Mesendoderm (in vitro differentiated cells): ENCODE results near the gene GALNS.

ENCODE experiments used
- DNase-seq: peaks from one replicate; pipeline ENCODE4 v3.0.0; 2013
- H2AK5ac ChIP-seq: 2 replicates; pipeline ENCODE4 v1.6.1; 2013; ENCODE audit warnings: low read length, inconsistent platforms
- H2BK120ac ChIP-seq: 2 replicates; pipeline ENCODE4 v1.6.1; 2013; ENCODE audit warnings: low read depth, mild to moderate bottlenecking, low read length, moderate library complexity, mixed read lengths
- H2BK15ac ChIP-seq: replicated peaks from 2 replicates; pipeline ENCODE4 v1.6.1; 2013; ENCODE audit warnings: low read depth, mild to moderate bottlenecking, moderate library complexity
- H2BK5ac ChIP-seq: 2 replicates; pipeline ENCODE4 v1.6.1; 2013; ENCODE audit warnings: low read length, inconsistent platforms
- H3K18ac ChIP-seq: 2 replicates; pipeline ENCODE4 v1.6.1; 2013; ENCODE audit warnings: mild to moderate bottlenecking, low read length, mixed read lengths
- H3K23ac ChIP-seq: one replicate; pipeline ENCODE4 v1.6.1; 2013; ENCODE audit warnings: low read length
- H3K27ac ChIP-seq: 2 replicates; pipeline ENCODE4 v1.5.1; 2013; ENCODE audit warnings: low read depth, mild to moderate bottlenecking, inconsistent platforms, low read length, moderate library complexity
- H3K27me3 ChIP-seq: 2 replicates; pipeline ENCODE4 v1.6.1; 2013; ENCODE audit warnings: low read length, control low read depth, mild to moderate bottlenecking, inconsistent platforms; ENCODE audit not compliant: insufficient read depth, poor library complexity
- H3K36me3 ChIP-seq: 2 replicates; pipeline ENCODE4 v1.6.1; 2013; ENCODE audit warnings: low read length, inconsistent platforms; ENCODE audit not compliant: control insufficient read depth, insufficient read depth
- H3K4ac ChIP-seq: one replicate; pipeline ENCODE4 v1.6.1; 2013; ENCODE audit warnings: low read depth, mild to moderate bottlenecking, low read length, moderate library complexity
- H3K4me1 ChIP-seq: 2 replicates; pipeline ENCODE4 v1.6.1; 2013; ENCODE audit warnings: low read depth, low read length, inconsistent platforms; ENCODE audit not compliant: control insufficient read depth
- H3K4me2 ChIP-seq: 2 replicates; pipeline ENCODE4 v1.6.1; 2013; ENCODE audit warnings: low read length
- H3K4me3 ChIP-seq: 2 replicates; pipeline ENCODE4 v1.5.1; 2013; ENCODE audit warnings: mild to moderate bottlenecking, low read length
- H3K56ac ChIP-seq: one replicate; pipeline ENCODE4 v1.6.1; 2013; ENCODE audit warnings: low read length
- H3K79me1 ChIP-seq: 2 replicates; pipeline ENCODE4 v1.6.1; 2013; ENCODE audit warnings: low read length, inconsistent platforms
- H3K79me2 ChIP-seq: 2 replicates; pipeline ENCODE4 v1.6.1; 2013; ENCODE audit warnings: mild to moderate bottlenecking, low read length; ENCODE audit not compliant: control insufficient read depth, insufficient read depth
- H3K9ac ChIP-seq: 2 replicates; pipeline ENCODE4 v1.6.1; 2013; ENCODE audit warnings: low read length, inconsistent platforms
- H4K5ac ChIP-seq: one replicate; pipeline ENCODE4 v1.6.1; 2013; ENCODE audit warnings: low read length
- H4K8ac ChIP-seq: one replicate; pipeline ENCODE4 v1.6.1; 2013; ENCODE audit warnings: low read depth, mild to moderate bottlenecking, control low read depth, low read length, moderate library complexity
- WGBS: extraction: QIAGEN DNeasy Blood & Tissue Kit; methylation state at CpG from one replicate; pipeline ENCODE4 v1.1.7; 2013; ENCODE audit warnings: low lambda C conversion rate, missing lambda C conversion rate; ENCODE audit not compliant: insufficient coverage; ENCODE audit errors: extremely low coverage; 5-methylcytosine and 5-hydroxymethylcytosine counted together

The GALNS gene

GRCh38 chr16:88855176-88855575 is 1.6 kb downstream of the GALNS start:
- Histone ChIP-seq H4K8ac (no peak overlapping the region), H3K4me3 (no peak overlapping the region), H4K5ac (no peak overlapping the region), H3K27me3 (no peaks in the 10 kb centered on the region), H3K18ac (no peak overlapping the region), H3K4me2 (no peak overlapping the region), H2BK15ac (no peak overlapping the region), H3K36me3 (no peaks in the 10 kb centered on the region), H3K9ac (no peak overlapping the region), H3K27ac (no peak overlapping the region), H2BK5ac (no peak overlapping the region), H3K56ac (no peak overlapping the region), H2AK5ac (no peak overlapping the region), H2BK120ac (no peak overlapping the region), H3K4me1 (peaks cover 2% of the 10 kb centered on the region), H3K79me2 (no peaks in the 10 kb centered on the region), H3K23ac (no peak overlapping the region), H3K79me1 (peaks cover 9% of the 10 kb centered on the region), H3K4ac (no peak overlapping the region)
- no CpG with 5 or more reads among the region's 8 CpGs for WGBS
- DNase-seq: no peak

- Histone ChIP-seq H3K27ac (no peak overlapping the region), H3K4me1 (peaks cover 2% of the 10 kb centered on the region), H2BK5ac (no peak overlapping the region), H3K79me1 (peaks cover 9% of the 10 kb centered on the region), H4K5ac (no peak overlapping the region), H3K36me3 (no peaks in the 10 kb centered on the region), H3K18ac (no peak overlapping the region), H3K27me3 (no peaks in the 10 kb centered on the region), H2AK5ac (no peak overlapping the region), H3K9ac (no peak overlapping the region), H3K23ac (no peak overlapping the region), H3K56ac (no peak overlapping the region), H3K4me3 (no peak overlapping the region), H3K4me2 (no peak overlapping the region), H4K8ac (no peak overlapping the region), H2BK15ac (no peak overlapping the region), H2BK120ac (no peak overlapping the region), H3K4ac (no peak overlapping the region), H3K79me2 (no peaks in the 10 kb centered on the region)
- no peak for DNase-seq
- WGBS: no CpG with 5 or more reads among the region's 20 CpGs
Observed at GRCh38 chr16:88854306-88855111, 2.2 kb downstream of the GALNS start.

- no peaks in the 10 kb centered on the region for H3K36me3 ChIP-seq
- no peak overlapping the region for H3K56ac ChIP-seq
- H3K4me3 ChIP-seq: no peak overlapping the region
- H4K8ac ChIP-seq: no peak overlapping the region
- WGBS: no CpG with 5 or more reads among the region's 17 CpGs
- H2BK120ac ChIP-seq: no peak overlapping the region
- H2BK15ac ChIP-seq: no peak overlapping the region
- no peak overlapping the region for H3K9ac ChIP-seq
- H3K27ac ChIP-seq: no peak overlapping the region
- H3K79me2 ChIP-seq: no peaks in the 10 kb centered on the region
- peaks cover 7% of the 10 kb centered on the region for H3K79me1 ChIP-seq
- H3K4me1 ChIP-seq: peaks cover 2% of the 10 kb centered on the region
- no peaks in the 10 kb centered on the region for H3K27me3 ChIP-seq
- H2AK5ac ChIP-seq: no peak overlapping the region
- H3K18ac ChIP-seq: no peak overlapping the region
- H2BK5ac ChIP-seq: no peak overlapping the region
- no peak overlapping the region for H3K4me2 ChIP-seq
- H4K5ac ChIP-seq: no peak overlapping the region
- H3K4ac ChIP-seq: no peak overlapping the region
- no peak for DNase-seq
- H3K23ac ChIP-seq: no peak overlapping the region
Observed at GRCh38 chr16:88853325-88853941, 3.3 kb downstream of the GALNS start.

- no peak overlapping the region for H3K56ac ChIP-seq
- no peak for DNase-seq
- H2BK120ac ChIP-seq: no peak overlapping the region
- H4K5ac ChIP-seq: no peak overlapping the region
- H3K4me1 ChIP-seq: no peaks in the 10 kb centered on the region
- no peak overlapping the region for H3K18ac ChIP-seq
- no peak overlapping the region for H3K9ac ChIP-seq
- H2BK5ac ChIP-seq: no peak overlapping the region
- no peak overlapping the region for H3K23ac ChIP-seq
- H3K4ac ChIP-seq: no peak overlapping the region
- H3K4me3 ChIP-seq: no peak overlapping the region
- H3K4me2 ChIP-seq: no peak overlapping the region
- no peaks in the 10 kb centered on the region for H3K36me3 ChIP-seq
- H3K27ac ChIP-seq: no peak overlapping the region
- WGBS: no CpG with 5 or more reads among the region's 19 CpGs
- no peaks in the 10 kb centered on the region for H3K27me3 ChIP-seq
- no peak overlapping the region for H2BK15ac ChIP-seq
- no peak overlapping the region for H4K8ac ChIP-seq
- H3K79me1 ChIP-seq: peaks cover 2% of the 10 kb centered on the region
- no peak overlapping the region for H2AK5ac ChIP-seq
- no peaks in the 10 kb centered on the region for H3K79me2 ChIP-seq
Observed at GRCh38 chr16:88851616-88852015, 5.1 kb downstream of the GALNS start.

GRCh38 chr16:88850531-88851199 is 6.1 kb downstream of the GALNS start:
- no peak overlapping the region for H3K4me3 ChIP-seq
- H3K4ac ChIP-seq: no peak overlapping the region
- H3K56ac ChIP-seq: no peak overlapping the region
- no peaks in the 10 kb centered on the region for H3K27me3 ChIP-seq
- H2BK5ac ChIP-seq: no peak overlapping the region
- no peak overlapping the region for H3K9ac ChIP-seq
- WGBS: no CpG with 5 or more reads among the region's 33 CpGs
- no peak overlapping the region for H3K27ac ChIP-seq
- H4K8ac ChIP-seq: no peak overlapping the region
- H3K79me2 ChIP-seq: no peaks in the 10 kb centered on the region
- no peak overlapping the region for H2AK5ac ChIP-seq
- H2BK15ac ChIP-seq: no peak overlapping the region
- no peak overlapping the region for H3K18ac ChIP-seq
- H4K5ac ChIP-seq: no peak overlapping the region
- H3K79me1 ChIP-seq: peaks cover 1% of the 10 kb centered on the region
- DNase-seq: no peak
- no peaks in the 10 kb centered on the region for H3K36me3 ChIP-seq
- no peak overlapping the region for H2BK120ac ChIP-seq
- H3K4me2 ChIP-seq: no peak overlapping the region
- no peaks in the 10 kb centered on the region for H3K4me1 ChIP-seq
- H3K23ac ChIP-seq: no peak overlapping the region
